Skeletal muscle cell (primary cell): Measurements from ENCODE around the gene C4orf50.

Experiments used
- DNase-seq: peaks from one replicate; pipeline ENCODE4 v3.0.0-alpha.2; 2010; ENCODE audit warnings: low read depth
- H3K4me3 ChIP-seq: 2 replicates; pipeline ENCODE4 v1.5.1; 2011; ENCODE audit warnings: low read depth, mild to moderate bottlenecking, control low read depth, low read length, moderate library complexity

The C4orf50 gene

DNA sequence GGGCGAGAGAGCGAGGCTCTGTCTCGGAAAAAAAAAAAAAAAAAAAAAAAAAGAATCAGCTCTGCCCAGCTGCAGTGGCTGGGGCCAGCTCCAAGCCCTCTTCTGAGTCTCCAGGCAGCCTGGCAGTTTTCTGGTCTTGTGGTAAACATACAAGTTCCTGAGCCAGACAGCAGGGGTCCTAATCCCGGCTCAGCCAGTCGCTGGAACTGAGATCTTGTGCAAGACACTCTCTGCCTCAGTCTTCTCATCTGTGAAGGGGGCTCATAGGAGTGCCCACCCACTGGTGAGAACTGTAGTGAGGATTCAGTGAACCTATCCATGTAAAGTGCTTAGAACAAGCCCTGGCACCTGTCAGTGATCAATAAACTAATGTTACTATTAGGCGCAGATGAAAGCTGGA is 41.8 kb downstream of the C4orf50 start:
- no peak overlapping the region for H3K4me3 ChIP-seq
- no peak for DNase-seq

DNA sequence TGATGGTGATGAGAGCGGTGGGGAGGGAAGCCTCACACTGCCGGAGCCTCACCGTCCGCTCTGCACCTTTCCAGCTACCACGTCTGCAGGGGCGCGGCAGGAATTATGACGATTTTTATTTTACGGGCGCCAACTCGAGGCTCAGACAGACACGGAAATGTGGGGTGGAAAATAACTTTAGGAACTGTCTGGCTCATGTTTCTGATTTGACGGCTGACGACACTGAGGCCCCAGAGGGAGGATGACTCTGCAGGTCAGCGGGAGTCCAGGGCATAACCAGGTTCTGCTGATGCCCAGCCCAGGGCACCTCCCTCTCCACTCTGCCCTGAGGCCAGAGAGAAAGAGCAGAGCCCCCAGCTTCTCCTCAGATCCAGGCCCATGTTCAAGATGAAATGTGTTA is 43.9 kb downstream of the C4orf50 start:
- DNase-seq, result no peak
- H3K4me3 ChIP-seq, result no peak overlapping the region

DNA sequence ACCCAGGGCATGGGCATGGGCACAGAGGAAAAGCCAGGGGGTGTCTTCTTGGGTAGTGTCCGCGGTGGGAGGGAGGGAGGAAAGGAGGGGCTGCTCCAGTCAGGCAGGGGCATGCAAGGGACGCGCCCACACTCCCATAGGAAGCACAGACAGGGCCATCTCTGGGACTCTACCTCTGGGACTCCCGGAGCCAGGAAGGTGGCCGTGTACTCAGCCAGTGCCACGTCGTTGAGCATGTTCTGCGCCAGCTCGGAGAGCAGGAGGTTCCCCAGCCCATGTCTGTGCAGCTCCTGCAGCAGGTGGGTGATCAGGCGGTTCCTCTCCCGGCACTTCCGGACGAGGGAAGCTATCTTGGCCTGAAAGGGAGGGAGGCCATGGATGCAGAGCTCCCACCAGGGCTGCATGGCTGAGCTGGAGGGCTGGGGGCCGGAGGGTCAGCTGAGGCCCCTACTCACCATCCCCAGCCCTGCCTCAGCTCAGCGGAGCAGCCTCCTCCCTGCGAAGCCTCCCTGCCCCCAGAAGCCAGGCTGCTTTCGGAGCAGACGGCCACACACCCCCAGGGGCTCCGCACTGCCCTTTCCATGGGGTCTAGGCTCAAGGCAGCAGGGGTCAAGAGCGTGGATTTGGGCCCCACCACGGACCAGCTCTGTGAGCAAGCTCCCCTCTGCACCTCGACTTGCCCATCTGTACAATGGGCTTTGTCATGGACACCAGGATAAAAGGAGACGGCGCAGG is 44.6 kb downstream of the C4orf50 start:
- no peak for DNase-seq
- H3K4me3 ChIP-seq, result no peak overlapping the region

DNA sequence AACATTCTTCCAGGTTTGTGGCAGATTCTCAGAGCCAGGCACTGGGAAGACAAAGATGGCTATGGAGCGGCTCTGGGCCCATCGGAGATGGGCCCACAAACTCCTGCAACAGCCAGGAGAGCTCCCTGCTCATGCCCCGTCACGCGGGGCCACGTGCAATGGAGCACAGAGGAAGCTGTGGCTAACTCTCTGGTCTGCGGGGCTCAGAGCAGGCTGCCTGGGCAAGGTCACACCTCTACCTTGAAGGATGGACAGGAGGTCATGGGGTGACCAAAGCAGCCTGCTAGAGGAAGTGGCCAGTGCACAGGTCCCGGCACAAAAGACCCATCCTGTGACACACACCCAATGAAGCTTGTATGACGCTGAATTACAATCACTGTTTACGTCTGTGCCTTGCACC is 45.2 kb downstream of the C4orf50 start:
- H3K4me3 ChIP-seq, result no peak overlapping the region
- no peak for DNase-seq

GRCh38 chr4:5972571-5972970 is 45.7 kb downstream of the C4orf50 start:
- no peak for DNase-seq
- H3K4me3 ChIP-seq, result no peak overlapping the region

- H3K4me3 ChIP-seq, result no peak overlapping the region
- no peak for DNase-seq
Measured at GRCh38 chr4:5971078-5971450, 47.2 kb downstream of the C4orf50 start.

- no peak for DNase-seq
- no peak overlapping the region for H3K4me3 ChIP-seq
Measured at GRCh38 chr4:5970381-5971077, 47.7 kb downstream of the C4orf50 start.

DNA sequence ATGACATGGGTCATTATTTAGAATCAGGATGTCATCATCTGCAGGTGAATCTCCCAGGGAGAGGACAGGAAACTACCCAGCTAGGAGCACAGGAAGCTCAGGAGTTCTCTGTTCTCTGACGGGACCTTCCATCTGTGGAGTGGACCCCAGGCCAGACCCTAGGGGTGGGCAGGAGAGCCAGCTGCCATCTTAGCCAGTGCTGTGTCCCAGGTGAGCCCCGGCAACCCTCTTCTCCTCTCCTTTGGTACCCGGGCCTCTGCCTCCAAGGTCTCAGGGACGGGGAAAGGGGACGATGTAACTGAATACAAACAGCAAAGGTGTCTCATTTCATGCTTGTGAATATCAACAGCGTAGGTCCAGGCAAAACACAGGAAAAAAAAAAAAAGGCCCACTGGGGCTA is 48.5 kb downstream of the C4orf50 start:
- DNase-seq, result no peak
- H3K4me3 ChIP-seq, result no peak overlapping the region

DNA sequence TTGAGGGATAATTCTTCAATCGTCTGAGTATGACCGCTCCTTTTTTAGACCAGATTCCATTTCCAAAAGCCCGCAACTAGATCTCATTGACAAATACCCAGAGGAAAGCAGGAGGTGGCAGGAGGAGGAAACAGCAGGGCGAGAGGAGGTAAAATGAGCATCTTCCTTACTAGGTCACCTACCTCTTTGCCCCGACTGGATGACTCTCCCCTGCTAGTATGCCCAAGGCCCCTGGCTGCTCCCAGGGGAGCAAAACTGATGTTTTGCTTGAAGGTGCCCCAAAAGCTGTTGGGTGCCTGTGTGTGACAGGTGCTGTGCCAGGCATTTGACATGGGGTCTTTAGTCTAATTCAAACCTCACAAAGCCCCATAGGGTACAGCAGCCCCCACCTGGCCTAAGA is 48.9 kb downstream of the C4orf50 start:
- no peak overlapping the region for H3K4me3 ChIP-seq
- DNase-seq, result no peak

GRCh38 chr4:5968246-5968645 is 50.0 kb downstream of the C4orf50 start:
- H3K4me3 ChIP-seq, result no peak overlapping the region
- DNase-seq, result no peak

DNA sequence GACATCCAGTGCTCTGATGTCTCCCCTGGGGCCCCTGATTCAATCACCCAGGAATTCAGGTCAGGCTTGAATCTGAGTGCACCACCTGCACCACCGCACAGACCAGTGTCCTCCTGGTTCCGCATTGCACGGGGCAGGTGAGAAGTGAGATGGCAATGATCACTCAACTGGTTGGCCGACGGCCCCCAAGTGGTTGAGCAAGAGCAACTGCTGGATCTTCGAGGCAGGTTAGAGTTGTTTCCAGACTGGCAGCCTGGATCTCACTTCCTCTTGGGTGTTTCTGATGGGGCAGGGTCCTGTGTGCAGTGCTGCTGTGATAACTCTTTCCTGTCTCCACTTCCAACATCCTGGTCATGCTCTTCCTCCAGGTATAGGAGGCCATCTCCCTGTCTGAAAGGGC is 50.4 kb downstream of the C4orf50 start:
- H3K4me3 ChIP-seq, result no peak overlapping the region
- no peak for DNase-seq

DNA sequence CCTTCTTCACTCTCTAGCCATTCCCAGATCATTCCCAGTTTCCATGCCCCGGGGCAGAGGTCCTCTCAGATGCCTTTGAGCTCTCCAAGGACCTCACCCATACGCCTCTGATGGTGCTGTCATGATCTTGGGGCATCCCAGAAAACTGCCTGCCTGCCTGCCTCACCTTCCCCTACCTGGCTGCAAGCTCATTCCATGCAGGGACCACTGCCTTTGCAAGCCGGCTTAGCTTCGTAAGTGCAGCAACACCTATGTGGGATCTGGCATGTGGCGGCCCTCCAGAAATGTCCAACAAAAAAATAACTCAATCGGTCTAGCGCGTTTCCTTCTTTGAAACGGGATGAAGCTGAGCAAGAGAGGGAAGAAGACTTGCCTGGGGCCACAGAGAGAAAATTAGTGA is 53.0 kb downstream of the C4orf50 start:
- no peak for DNase-seq
- no peak overlapping the region for H3K4me3 ChIP-seq

DNA sequence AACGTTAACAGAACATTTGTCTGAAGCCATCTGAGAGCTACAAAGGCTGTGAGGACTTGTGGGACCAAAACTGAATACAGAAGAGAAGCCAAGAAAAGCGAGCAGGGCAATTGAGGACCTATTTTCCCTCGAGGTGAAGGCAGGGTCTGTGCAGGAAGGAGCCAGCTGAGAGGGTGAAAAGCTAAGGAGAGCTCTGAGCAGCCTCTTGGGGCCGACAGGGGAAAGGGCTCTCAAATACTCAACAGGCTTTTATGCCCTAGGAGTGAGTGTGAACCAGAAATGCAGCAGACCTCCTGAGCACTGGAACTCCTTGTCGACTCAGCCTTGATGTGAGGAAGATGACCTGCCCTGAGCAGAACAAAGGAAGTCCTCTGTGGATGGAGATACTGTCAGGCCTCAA is 54.2 kb downstream of the C4orf50 start:
- DNase-seq, result no peak
- no peak overlapping the region for H3K4me3 ChIP-seq

- H3K4me3 ChIP-seq, result no peak overlapping the region
- no peak for DNase-seq
Measured at GRCh38 chr4:5963611-5964010, 54.6 kb downstream of the C4orf50 start.

DNA sequence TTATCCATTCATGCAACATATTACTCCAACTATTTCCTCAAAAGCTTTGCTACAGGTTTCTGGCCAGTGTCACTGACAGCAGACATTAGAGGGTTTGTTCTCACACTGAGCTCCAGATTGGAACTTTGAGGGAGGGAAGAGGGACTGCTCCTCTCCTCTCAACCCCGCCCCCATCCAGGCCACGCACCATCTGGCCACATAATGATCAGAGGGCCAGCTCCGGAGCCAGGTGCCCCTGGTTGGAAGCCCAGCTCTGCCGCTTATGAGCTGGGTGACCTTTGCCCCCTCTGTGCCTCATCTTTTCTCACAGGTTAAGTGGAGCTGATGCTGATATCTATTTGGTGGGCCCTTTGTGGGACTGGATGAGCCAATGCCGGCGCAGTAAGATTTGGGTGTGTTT is 55.8 kb downstream of the C4orf50 start:
- no peak for DNase-seq
- no peak overlapping the region for H3K4me3 ChIP-seq

DNA sequence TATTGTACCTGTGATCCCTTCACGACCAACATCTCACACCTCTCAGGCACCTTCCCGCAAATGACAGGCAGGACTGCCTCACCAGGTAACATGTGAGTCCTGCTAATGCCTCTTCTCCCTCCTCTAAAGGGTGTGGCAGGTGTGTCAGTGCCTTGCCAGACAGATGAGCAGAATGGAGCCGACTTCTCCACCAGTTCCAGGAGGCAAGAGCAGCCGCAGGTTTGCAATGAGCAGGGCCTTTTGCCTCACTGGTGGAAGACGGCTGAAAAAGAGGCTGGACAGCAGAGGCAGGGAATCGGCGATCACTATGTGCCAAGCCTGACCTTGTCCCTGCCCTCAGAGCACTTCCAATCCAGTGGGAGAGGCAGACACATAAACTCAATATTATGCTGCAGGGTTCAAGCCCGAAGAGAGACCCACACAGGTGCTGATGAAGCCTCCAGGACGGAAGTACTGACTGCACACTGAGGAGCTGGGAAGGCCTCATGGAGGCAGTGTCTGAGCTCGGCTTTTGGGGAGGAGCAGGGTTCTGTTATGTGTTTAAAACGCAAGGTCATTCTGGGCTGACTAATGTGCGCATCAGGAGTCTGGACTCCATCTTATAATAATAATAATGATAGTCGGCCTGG is 57.9 kb downstream of the C4orf50 start:
- no peak overlapping the region for H3K4me3 ChIP-seq
- DNase-seq, result no peak

DNA sequence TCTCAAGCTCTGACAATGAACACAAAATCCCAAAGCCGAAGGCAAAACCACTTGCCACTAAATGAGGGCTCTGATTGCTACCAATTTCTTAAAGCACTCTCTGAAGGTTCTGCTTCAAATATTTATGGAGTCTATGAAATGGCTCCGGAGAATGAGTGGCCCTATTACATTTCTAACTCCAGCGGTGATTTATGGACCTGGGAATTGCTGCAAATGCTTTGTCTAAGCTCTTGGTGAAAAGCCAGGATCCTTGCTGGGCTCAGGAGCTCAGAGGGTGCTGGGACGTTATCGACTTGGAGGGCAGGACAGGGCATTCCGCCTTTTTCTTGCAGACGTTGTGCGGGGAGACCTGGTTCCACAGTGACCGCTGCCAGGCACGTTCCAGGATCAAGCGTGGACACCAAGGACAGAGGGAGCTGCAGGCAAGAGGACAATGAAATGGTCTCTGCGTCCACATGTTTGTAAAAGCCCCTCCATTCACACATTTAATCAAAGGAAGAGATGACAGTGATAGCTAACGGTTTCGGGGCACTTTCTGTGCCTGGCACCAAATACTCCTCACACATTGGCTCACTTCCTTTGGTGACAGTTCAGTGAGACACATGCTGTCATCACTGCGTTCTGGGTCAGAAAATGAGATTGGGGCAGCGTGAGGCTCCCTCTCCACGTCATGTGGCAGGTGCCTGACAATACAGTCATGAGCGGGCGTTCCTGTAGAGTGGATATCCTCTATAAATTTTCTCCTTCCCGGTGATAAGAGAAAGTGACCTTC is 58.8 kb downstream of the C4orf50 start:
- H3K4me3 ChIP-seq, result no peak overlapping the region
- no peak for DNase-seq

DNA sequence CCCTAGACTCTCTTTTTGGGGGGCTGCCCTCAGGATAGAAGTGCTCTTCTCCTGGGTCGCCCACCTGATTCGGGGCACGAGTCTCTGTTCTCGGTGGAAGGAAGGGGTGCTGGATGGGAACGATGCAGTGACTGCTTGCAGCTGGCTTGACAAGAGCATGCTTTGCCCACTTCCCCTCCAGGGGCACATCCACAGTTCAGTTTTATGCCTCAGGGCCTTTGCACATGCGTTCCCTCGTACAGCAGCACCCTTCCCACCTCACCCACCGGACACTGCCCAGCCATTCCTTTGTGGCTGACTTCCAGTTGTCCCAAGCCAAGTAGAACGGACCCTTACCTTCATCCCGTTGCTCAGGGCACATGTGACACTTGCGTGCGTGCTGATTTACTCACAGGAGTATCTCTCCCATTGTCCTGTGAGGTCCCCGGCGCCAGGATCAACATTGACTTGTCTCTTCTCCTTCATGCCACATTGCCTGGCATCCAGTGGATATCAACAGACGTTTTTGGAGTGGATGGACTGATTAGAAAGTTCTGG is 60.0 kb downstream of the C4orf50 start:
- no peak for DNase-seq
- no peak overlapping the region for H3K4me3 ChIP-seq

GRCh38 chr4:5957076-5957475 is 61.2 kb downstream of the C4orf50 start:
- H3K4me3 ChIP-seq, result no peak overlapping the region
- DNase-seq, result no peak
